ENCODE results near the gene ATG7. TPM values are rescaled to one million over a fixed set of nuclear protein-coding genes. Genes with fewer than 3 reads are reported as not detected.
A peak's percentile ranks its signal among the peaks of the same experiment; 100 is the strongest.
"Not testable (repeated sequence)": the region's sequence is repeated elsewhere in the genome, so short reads cannot be mapped to it uniquely, and the experiment has no call there.

Gene ATG7
- polyA plus RNA-seq, 10 donors: 10.7 to 18.7 (median 14.0) TPM

DNA sequence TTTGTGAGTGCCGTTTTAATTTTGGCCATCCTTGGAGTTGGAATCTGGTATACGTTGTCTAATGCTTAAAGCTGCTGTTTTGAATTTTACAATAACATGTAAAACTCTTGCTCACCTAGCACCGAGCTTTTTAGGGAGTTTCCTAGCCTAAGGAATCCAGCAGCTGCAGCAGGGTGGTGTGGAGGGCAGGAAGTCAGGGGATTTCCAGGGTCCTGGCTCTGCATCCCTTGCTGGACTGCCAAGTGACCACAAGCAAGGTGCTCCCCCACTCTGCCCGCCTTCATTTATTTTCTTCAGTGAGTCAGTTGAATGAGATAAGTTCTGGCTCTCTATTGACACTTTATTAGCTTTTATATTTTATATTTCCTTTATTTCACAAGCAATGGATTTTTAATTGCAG is 113.7 kb downstream of the ATG7 start:
- DNase-seq: peak in 1 of 3 donors; percentile 71

DNA sequence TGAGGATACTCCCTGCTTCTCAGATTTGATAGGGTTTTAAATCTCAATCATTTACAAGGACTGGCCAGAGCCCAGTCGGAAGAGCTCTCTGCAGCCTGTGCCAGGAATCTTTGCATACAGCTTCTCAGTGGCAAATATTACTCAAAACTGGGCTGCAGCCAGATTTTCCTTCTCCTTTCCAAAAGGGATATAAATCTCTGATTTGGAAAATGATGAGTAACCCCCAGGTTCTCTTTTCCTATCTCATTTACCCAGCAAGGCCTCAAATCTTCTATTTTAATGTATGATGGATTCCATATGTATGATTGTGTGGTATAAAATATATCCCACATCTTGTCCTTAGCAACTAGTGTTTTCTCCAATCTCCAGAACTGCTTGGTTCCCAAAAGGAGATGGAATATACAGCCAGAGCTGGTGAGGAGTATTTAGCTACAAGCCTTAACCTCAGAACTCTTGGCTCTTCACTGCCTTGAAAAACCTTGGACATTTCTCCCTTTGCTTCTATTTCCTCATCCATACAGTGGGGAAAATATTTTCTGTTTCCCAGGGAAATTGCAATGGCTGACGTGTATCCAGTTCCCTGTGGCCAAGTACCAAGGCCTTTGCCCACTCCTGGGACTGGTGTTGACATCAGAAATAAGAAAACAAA is 114.4 kb downstream of the ATG7 start:
- peak; percentile 78 to 90 (median 80) for DNase-seq

DNA sequence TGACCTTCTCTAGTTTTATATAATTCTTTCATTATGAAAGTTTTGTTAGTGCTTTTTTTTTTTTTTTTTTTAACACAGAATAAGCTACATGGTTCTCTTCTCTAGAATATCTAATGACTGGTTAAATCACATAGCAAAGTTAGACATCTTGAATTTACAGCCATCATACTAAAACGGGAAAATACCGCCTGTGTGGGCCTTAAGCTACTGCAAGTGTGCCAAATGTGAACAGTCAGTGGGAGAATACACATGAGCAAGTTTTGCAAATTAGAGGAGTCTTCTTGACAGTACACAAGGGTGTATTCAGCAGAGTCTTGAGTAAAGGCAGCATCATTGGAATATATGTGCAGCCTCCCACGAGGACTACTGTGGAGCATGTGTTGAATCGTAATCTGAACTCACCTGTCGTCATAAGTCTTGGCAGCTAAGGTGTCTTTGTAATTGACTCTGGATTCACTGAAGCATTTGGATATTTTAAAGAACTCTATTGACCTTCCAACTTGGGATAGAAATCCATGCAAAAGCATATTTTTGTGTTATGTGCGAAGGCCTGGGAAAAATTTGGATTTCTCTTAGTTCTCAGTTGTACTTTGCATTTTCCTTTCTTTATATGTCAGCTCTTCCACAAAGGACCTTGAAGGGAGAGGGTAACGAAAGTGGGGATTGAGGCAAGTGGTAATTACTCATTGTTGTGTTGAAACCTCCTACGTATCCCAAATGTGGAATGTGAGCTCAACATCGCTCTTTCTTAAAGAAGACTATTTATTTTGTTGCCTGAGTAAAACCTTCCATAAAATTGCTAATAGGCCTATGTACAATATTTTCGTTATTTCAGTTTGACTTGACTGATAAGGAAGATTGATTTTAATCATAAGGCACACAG is 117.4 kb downstream of the ATG7 start:
- no peak for DNase-seq

DNA sequence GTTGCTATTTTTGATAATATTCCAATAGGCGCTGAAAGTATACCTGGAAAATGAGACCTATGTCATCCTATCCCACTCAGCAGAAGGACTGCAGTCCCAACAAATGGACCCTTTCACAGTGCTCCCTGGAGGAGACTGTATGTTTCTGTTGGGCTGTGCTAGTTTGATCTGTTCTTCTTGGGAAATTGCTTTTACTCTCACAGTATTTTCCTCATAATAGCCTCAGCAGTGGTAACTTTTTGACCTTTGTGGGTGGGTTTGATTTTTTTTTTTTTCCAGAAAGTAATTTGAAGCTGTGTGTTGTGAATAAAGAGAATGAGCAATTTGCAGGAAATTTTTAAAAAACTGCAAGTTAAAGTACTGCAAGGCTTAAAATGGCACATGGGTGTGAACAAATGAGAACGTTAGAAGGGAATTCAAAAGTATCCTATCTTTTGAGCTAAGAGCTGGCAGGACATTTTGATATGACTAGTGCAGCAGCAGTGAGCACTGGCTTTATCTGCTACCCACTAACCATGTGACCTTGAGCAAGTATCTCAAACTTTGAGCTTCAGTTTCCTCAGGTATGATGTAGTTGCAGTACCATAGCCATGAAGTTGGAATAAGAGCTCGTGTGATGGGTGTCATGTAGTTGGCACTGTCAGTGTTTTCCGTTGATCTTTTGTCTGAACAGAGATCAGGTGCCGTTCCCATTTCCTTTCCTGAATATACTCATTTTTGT is 118.4 kb downstream of the ATG7 start:
- peak in 1 of 3 donors; percentile 43 for DNase-seq

DNA sequence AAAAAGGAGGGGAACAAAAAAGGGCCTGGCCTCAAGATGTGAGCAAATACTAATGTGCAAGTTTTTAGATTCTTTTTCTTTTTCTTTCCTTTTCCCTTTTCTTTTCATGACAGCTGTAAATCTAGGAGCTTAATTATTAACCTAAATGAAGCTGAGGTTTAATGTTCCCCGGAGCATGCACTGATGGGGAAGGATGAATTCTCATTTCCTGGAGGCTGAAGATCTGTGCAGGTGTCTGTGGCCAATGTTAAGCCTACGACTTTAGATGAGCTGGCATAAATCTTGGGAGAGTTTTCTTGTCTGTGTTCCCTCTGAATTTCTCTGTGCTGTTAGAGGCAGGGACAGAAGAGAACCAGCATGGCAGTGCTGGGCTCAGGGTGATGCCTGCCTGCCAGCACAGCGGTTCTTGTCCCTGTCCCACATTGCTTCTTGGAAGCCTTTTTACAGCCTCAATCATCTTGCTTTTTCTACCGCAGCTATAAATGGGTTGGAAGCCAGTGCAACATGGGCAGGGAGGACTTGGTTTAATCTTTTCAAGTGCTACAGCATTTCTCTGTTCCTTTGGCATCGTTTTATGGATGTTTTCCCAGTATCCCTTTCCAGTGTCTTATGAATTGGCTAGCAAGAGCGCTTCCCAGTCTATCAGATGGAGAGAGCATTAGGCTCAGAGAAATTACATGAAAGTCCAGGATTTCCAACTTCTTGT is 119.1 kb downstream of the ATG7 start:
- peak in 1 of 3 donors; percentile 63 for DNase-seq

DNA sequence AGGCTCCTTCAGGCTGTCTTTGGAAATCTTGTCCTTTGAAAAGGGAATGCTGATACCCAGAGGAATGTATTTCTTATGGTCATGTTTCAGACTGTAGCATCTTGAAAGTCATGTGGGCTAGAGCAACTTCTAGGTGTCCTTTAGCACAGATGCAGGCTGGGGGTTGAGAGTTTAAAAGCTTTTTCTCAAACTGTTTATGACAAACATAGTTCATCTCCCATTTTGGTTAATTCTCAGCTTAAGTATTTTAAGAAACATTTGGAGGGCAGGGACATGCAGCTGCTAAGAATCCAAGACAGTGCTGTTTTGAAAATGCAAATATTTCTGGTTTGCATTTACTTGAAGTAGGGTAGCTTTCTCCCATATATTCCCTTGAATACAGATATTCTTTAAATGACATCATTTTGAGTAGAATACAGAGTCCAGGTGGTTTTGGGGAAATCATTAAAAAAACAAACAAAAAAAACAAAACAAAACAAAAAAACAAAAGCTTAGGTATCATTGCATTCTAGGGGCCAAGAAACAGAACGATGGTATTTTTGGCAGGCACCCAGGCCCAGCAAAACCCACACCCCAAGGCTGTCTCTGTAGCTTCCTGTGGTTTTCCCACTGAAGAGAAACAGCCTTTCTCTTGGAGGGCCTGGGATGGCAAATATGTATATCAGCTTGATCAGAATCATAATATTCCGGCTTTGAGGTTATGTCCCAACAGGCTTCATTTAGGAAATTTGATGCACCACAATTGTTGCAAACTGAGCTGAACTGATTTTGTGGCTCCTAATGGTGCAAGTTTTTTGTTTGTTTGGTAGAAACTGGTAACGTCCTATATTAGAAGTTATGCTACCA is 120.0 kb downstream of the ATG7 start:
- DNase-seq: peak in 2 of 3 donors; percentile 57 to 69

DNA sequence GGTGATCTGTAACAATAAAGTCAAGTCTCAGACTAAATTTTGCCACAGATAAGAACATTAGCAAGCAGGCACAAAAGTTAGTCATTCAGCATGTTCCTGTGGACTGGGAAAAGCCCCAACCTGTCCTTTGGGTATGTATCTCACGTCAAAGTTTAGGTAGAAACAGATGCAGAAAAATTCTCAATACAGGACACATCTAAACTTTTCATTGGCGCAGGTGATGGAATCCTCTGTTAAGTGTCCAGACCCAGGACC is 120.6 kb downstream of the ATG7 start:
- DNase-seq: no peak

DNA sequence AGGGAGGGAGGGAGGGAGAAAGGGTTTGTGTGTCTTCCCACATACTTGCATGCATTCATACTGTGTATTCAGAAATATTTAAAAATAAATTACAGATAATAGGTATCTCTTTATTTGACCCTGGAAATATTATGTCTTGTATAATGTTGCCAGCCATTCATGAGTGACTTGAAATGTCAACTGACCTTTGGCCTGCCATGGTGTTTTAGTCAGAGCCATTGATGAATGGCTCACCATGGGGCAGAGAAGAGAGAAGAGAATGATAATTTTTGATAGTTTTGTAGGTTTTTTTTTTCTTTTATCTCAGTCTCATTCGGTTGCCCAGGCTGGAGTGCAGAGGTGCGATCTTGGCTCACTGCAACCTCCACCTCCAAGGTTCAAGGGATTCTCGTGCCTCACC is 121.2 kb downstream of the ATG7 start:
- no peak for DNase-seq

DNA sequence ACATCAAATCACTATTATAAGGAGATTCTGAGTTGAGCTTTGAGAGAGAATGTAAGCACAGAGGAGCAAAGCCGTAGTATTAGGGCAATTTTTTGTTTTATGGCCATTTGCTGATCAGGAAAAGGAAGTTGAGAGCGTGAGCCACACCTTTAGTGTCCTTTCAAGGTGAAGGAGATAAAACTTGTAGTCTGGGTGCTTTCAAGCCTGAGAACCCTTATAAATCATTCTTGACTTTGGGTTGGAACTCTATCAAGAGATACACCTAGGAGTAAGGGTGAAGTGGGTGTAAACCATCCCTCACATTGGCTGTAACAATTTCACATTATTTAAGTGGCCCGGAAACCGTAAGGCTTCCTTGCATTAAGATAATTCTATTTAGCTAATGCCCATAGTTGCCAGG is 122.2 kb downstream of the ATG7 start:
- DNase-seq: no peak

DNA sequence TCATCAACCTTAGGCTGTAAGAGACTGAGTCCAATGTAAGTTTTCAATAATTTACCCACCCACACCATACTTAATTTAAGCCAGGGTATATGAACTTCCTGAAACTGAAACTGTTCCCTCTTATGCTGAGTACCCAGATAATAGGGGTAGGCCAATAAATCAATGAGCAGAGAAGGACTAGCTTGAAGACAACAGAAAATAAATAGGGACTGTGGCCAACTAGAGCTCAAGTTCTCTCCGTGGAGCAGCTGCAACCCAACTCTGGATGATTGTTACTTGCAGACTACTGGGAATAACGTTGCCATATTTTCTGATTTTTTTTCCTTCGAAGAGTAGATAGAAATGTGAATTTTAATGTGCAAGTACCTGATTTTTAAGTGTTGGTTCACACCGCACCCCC is 128.0 kb downstream of the ATG7 start:
- peak in 1 of 3 donors; percentile 59 for DNase-seq

DNA sequence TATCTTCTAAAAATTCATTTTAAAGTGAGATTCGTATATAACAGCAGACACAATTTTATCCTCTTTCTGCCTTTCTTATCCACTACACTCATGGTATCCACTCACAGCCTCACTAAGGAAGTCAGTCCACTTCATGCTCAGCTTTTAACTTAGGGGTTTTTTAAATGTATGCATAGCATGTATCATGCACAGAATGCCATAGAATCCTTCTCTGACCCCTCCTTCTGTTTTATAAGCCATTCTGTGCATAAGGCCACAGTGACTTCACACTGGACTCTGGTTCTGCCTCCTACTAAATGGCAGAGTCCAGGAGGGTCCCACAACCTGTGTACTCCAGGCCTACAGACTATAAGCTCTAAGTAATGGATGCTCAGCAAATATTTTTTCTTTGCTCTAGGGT is 129.2 kb downstream of the ATG7 start:
- no peak for DNase-seq

DNA sequence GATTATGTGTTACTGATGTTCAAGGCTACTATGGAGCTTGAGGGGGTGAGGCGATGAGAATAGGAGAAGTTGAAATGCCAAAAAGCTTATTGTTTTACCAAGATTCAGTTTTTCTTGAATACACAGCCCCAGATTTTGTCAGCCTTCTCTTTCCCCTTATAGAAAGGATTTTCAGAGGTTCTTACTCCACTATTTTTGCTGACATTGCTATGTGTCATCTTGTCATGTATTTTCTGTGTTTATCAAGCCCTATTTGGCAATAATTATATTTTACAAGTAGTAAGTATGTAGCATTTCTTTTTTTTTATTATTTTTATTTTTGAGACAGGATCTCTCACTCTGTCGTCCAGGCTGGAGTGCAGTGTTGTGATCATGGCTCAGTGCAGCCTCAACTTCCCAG is 133.1 kb downstream of the ATG7 start:
- no peak for DNase-seq

DNA sequence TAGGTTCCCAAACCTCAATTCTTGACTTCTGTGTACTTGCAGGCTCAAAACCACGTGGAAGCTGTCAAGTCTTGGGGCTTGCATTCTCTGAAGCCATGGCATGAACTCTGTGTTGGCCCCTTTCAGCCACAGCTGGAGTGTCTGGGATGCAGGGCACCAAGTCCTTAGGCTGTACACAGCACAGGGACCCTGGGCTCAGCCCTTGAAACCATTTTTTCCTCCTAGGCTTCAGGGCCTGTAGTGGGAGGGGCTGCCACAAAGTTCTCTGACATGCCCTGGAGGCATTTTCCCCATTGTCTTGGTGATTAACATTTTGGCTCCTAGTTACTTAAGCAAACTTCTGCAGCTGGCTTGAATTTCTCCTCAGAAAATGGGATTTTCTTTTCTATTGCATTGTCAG is 135.4 kb downstream of the ATG7 start:
- DNase-seq: no peak

DNA sequence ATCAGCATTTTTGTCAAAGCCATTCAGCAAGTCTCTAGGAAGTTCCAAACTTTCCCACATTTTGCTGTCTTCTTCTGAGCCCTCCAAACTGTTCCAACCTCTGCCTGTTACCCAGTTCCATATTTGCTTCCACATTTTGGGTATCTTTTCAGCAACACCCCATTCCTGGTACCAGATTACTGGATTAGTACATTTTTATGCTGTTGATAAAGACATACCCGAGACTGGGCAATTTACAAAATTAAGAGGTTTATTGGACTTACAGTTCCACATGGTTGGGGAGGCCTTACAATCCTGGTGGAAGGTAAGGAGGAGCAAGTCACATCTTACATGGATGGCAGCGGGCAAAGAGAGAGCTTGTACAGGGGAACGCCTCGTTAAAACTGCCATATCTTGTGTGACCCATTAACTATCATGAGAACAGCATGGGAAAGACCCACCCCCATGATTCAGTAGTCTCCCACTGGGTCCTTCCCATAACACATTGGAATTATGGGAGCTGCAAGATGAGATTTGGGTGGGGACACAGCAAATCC is 136.2 kb downstream of the ATG7 start:
- not testable (repeated sequence) for DNase-seq

DNA sequence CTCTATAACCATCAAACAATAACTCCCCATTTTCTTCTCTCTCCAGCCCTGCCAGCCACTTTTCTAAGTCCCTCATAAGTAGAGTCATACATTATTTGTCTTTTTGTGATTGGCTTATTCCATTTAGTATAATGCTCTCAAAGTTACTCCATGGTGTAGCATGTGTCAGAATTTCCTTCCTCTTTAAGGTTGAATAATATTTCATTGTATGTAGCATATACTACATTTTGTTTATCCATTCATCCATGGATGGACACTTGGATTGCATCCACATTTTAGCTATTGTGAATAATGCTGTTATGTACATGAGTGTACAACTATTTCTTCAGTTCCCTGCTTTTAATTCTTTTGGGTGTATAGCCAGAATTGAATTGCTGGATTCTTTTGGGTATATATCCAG is 138.4 kb downstream of the ATG7 start:
- DNase-seq: no peak

DNA sequence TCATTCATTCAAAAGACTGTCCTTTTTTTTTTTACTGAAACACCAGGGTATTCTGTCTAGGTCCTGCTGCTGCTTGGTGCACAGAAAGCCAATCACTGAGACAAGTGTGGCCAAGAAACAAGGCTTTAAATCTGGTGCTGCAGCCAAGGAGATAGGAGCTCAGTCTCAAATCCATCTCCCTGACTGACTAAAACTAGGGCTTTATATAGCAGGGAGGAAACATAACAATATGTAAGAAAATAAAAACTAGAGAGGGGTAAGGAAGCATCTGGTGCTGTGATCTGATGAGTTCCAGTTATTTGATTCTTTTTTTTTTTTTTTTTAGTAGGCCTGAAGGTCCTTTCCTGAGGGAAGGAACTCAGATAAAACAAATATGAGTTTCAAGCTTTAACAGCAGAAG is 139.8 kb downstream of the ATG7 start:
- DNase-seq: no peak

DNA sequence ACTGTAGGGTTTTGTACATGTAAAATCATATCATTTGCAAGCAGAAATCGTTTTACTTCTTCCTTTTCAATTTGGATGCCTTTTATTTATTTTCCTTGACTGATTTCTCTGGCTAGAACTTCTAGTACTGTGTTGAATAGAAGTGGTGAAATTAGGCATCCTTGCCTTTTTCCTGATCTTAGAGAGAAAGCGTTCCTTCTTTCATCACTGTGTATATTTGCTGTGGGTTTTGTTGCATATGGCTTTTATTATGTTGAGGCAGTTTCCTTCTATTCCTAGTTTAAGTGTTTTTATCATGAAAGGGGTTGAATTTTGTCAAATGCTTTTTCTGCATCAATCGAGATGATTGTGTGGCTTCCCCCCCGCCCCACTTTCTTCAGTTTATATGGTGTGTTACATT is 140.9 kb downstream of the ATG7 start:
- no peak for DNase-seq

DNA sequence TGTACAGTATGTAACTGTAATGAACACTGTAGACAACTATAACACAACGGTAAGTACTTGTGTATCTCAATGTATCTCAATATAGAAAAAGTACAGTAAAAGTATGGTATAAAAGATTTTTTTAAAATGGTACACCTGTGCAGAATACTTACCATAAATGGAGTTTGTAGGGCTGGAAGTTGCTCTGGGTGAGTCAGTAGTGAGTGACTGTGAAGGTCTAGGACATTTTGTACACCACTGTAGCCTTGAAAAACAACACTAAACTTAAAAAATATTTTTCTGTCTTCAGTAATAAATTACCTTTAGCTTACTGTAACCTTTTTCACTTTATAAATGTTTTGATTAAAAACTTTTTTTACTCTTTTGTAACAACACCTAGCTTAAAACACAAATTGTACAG is 142.9 kb downstream of the ATG7 start:
- DNase-seq: no peak

DNA sequence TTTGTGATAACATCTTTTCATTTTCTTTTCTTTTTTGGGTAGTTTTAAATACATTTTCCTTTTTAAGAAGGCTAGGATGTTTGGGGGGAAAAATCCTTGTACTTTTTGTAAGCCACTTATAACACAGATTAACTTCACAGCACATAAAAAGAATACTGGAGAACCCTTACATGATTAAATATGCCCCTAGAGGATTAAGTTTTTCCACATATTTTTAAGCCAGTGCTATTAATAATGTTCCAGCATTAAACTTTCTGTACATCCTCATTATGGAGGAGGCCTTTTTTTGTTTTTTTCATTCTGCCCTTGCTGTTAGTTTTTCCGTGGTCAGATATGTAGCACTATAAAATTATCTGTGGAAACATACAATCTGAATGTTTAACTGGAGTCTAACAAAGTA is 147.9 kb downstream of the ATG7 start:
- DNase-seq: peak in 1 of 3 donors; percentile 54

DNA sequence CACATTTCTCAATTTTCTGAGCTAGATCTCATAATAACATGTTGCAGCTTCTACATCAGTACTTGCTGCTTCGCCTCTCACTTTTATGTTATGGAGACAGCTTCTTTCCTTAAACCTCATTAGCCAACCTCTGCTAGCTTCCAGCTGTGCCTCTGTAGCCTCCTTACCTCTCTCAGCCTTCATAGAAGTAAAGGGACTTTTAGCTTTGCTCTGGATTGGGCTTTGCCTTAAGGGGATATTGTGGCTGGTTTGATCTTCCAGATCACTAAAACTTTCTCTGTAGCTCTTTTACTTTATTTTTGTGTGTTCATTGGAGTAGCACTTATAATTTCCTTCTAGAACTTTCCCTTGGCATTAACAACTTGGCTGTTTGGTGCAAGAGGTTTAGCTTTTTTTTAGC is 150.1 kb downstream of the ATG7 start:
- no peak for DNase-seq

DNA sequence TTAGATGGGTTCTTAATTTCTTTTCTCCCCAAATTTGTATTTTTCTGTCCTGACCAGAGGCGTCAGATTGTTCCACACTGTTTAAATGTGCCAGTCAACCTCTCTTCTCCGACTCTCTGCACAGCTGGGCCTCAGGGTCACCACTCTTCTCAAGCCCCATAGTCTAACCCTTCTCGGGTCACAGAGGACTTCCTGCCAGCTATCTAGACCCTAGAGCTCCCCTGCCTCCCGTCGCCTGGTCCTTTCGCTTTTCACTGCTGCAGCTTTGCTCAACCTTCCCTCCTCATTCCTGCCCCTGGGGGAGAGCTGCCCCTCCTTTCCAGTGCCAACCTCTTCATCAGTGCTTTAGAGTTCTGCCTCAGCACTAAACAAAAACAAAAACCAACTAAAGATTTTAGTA is 151.7 kb downstream of the ATG7 start:
- DNase-seq: no peak

Measured in muscle of back (tissue), 11 donors.